ENCODE measurements around the gene PSMC5.
"Not testable (repeated sequence)": the region's sequence is repeated elsewhere in the genome, so short reads cannot be mapped to it uniquely, and the experiment has no call there.

The PSMC5 gene

GRCh38 chr17:63827002-63827800 is at the start of gene PSMC5, which contains the start of gene FTSJ3:
Gene PSMC5, plus strand, starts transcription at chr17:63827431. Its CDS starts 60 bp downstream, at chr17:63827491.
Gene FTSJ3, minus strand, starts transcription at chr17:63827663. Its CDS starts 761 bp downstream, at chr17:63826902.
- peak; percentile 96 for DNase-seq

DNA sequence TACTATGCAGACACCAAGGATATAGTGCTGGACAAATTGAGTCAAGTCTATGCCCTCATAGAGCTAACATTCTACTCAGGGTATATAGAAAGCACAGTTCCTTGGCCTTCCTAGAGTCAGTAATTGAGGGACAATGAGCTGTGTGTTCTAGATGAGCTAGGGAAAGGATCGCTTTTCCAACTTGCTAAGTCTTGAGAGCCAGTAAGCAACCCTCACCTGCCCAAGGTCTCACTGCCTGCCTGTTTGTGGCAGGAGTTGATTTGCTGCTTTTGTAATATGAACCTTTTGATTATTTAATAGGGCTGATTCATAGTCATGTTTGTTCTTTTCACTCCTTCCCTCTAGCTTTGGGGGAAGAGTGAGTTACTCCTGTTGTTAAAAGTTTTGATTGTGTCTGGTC is 46.7 kb upstream of the PSMC5 start:
- no peak for DNase-seq

DNA sequence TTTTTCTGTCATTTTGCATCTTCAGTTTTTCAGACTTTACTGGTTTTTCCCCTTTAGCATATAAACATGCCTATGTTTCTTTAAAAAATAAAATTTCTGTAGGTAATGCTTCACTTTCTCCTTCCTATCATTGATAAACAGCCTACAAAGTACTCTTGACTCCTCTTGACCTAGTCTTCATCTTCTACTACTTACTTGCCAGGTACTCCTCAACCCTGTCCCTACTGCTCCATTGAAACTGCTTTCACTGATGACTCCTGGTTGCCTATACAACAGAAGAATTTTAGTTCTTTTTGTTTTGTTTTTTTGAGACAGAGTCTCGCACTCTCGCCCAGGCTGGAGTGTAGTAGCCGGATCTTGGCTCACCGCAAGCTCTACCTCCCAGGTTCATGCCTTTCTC is 46.3 kb upstream of the PSMC5 start:
- no peak for DNase-seq

GRCh38 chr17:63783522-63783921 is 43.7 kb upstream of the PSMC5 start:
- no peak for DNase-seq

- no peak for DNase-seq
These were observed 41.7 kb upstream of the PSMC5 start for GRCh38 chr17:63785556-63785955.

DNA sequence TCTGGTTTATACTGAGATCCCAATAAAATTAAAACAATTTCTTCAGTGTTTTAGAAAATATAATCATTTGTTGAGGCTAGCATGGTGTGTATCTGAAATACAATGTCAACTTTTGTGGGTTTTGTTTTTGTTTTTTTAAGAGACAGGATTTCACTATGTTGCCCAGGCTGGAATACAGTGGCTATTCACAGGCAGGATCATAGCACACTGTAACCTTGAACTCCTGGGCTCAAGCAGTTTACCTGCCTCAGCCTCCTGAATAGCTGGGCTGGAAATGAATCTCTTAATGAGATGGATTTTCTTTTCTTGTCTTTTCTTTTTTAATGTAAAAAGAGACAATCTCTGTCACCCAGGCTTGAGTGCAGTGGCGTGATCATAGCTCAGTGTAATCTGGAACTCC is 41.1 kb upstream of the PSMC5 start:
- no peak for DNase-seq

DNA sequence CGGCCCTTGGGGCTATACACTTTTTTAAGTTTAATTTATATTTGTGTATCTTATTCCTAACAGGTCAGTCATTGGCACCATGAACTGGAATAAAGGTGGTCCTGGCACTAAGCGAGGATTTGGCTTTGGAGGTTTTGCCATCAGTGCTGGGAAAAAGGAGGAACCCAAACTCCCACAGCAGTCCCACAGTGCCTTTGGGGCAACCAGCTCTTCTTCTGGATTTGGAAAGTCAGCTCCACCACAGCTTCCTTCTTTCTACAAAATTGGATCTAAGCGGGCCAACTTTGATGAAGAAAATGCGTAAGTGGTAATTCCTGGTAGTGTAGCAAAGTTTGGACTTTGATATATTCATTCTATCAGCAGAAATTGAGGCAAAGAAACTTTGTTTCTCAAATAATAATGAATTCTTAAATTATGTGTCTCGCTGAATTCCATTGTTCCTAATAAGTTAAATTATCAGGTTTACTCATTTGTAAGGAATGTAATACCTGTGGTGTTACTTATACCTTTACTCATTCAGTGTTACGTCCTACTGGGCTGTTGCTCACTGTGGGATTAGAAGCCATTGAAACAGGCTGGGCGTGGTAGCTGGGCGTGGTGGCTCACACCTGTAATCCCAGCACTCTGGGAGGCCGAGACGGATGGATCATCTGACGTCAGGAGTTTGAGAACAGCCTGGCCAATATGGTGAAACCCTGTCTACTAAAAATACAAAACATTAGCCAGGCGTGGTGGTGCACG is 40.1 kb upstream of the PSMC5 start:
- no peak for DNase-seq

- no peak for DNase-seq
These were observed 37.2 kb upstream of the PSMC5 start for GRCh38 chr17:63790057-63790456.

- DNase-seq = no peak
These were observed 35.0 kb upstream of the PSMC5 start for GRCh38 chr17:63792055-63792729.

- not testable (repeated sequence) for DNase-seq
These were observed 30.9 kb upstream of the PSMC5 start for GRCh38 chr17:63796375-63796774.

GRCh38 chr17:63798572-63799106 is 28.6 kb upstream of the PSMC5 start:
- DNase-seq = no peak

DNA sequence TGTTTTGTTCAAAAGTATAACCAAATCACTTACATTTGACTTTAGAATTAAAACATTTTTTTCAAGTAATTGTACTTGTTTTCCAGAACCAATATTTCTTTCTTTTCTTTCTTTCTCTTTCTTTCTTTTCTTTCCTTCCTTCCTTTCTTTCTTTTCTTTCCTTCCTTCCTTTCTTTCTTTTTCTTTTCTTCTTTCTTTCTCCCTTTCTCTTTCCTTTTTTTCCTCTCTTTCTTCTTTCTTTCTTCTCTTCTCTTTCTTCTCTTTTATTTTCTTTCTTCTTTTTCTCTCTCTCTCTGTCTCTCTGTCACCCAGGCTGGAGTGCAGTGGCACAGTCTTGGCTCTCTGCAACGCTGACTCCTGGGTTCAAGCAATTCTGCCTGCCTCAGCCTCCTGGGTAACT is 26.4 kb upstream of the PSMC5 start:
- no peak for DNase-seq

DNA sequence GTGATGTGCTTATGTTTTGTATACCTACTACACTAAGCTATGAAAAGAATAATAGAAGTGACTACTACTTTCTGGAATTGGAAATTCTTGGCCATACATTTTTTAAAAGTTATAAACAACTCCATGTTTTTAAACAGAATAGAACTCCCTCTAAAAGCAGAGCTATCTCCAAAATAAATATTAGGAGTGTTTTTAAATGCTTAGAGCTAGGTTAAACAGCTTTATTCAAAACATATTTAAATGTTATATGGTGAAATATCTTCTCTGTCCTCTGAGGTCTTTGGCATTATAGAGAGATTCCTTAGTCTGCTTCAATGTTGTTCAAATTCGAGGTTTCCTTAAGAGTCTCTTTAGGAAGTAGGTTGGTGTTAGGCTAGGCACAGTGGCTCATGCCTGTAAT is 22.9 kb upstream of the PSMC5 start:
- DNase-seq = no peak

- no peak for DNase-seq
These were observed 21.6 kb upstream of the PSMC5 start for GRCh38 chr17:63805591-63805990.

DNA sequence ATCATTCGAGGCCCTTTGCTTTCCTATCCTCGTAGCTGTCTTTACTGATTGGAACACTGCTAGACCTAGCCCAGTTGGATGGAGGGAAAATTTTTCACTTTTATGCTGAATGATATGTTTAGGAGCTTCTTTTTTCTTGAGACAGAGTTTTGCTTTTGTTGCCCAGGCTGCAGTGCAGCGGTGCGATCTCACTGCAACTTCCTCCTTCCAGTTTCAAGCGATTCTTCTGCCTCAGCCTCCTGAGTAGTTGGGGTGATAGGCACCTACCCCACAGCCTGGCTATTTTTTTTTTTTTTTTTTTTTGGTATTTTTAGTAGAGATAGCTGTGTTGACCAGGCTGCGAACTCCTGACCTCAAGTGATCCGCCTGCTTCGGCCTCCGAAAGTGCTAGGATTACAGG is 17.3 kb upstream of the PSMC5 start:
- DNase-seq = no peak

- no peak for DNase-seq
These were observed 11.1 kb upstream of the PSMC5 start for GRCh38 chr17:63816123-63816522.

GRCh38 chr17:63816669-63817068 is 10.6 kb upstream of the PSMC5 start:
- no peak for DNase-seq

DNA sequence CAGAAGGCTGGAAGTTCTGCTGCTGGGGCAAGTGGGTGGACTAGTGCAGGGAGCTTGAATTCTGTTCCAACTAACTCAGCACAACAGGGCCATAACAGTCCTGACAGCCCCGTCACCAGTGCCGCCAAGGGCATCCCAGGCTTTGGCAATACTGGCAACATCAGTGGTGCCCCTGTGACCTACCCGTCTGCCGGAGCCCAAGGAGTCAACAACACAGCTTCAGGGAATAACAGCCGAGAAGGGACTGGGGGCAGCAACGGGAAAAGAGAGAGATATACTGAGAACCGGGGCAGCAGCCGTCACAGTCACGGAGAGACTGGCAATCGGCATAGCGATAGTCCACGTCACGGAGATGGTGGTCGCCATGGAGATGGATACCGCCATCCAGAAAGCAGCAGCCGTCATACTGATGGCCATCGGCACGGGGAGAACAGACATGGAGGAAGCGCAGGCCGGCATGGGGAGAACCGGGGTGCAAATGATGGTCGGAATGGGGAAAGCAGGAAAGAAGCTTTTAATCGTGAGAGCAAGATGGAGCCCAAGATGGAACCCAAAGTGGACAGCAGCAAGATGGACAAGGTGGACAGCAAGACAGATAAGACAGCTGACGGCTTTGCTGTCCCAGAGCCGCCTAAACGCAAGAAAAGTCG is 9.4 kb upstream of the PSMC5 start:
- no peak for DNase-seq

GRCh38 chr17:63819131-63819530 is 8.1 kb upstream of the PSMC5 start:
- no peak for DNase-seq

DNA sequence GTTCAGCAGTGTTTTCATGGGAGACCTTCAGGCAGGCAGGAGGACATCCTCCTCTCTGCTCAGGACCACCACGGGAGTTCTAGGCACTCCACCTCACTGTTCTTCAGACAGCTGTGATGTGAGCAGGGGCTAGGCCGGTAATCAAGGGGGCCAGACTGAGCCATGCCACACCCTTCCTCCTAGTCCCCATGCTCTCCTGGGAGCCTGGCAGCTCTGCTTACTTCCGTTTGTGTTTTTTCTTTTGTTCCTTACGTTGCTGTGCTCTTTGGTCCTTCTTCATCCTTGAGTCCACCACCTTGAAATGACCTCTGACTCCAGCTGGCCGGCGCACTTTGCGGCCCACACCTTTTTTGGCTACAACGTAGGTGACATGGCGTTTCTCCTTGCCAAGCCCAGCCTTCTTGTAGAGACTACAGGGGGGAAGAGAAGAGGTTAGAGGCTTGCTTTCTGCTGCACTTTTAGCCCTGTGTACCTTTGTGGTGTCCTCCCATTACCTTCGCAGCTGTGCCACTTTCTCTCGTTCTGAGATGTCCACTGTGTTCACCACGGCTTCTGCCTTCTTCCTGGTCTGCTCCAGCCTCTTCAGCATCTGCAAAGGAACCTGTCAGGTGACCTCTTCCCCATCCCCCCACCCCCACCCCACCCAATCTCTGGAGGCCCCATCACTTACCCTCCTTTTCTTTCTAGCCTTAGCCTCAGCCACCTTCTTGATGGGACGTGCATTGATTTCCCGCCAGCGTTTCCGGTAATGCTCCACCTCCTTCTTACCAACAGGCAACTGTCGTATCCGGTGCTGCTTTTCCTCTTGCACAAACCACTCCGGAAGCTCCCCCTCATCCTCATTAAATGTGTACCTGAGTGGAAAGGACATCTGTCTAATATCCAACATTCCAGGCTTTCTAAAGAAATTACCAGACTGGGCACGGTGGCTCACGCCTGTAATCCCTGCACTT is 7.4 kb upstream of the PSMC5 start:
- peak; percentile 27 for DNase-seq

GRCh38 chr17:63820963-63821561 is 6.2 kb upstream of the PSMC5 start:
- no peak for DNase-seq

Data from CD4-positive, alpha-beta T cell treated with Interleukin-17A for 4 hours (primary cell).